ENCODE data around the gene HMG20B. TPM values are rescaled to one million over a fixed set of nuclear protein-coding genes. Genes with fewer than 3 reads are reported as not detected.

Gene HMG20B
- total RNA-seq, 1 experiment from 2014 or later = 146 TPM

DNA sequence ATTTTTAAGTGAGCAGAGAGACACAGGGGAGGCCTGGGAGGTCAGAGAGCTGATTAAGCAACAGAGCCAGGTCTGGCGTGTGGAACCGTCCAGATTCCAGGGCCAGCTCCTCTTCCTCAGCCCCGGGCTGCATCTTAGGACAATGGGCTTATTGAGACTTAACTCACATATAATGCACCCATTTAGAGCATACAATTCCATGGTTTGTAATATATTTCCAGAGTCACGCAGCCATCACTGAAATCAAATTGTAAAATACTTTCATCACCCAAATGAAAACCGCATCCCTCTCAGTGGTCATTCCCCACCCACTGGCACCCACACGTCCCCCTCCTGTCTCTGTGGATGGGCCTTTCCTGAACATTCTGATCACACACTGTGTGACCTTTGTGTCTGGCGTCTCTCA, 2.1 kb upstream of the HMG20B start:
- peaks cover 3% of the 10 kb centered on the region; the same call in 1 of the 2 replicates for H3K36me3 ChIP-seq (ENCODE audit: low read depth, low read length)
- intact Hi-C loops (cut with micrococcal nuclease) = no loop called here

DNA sequence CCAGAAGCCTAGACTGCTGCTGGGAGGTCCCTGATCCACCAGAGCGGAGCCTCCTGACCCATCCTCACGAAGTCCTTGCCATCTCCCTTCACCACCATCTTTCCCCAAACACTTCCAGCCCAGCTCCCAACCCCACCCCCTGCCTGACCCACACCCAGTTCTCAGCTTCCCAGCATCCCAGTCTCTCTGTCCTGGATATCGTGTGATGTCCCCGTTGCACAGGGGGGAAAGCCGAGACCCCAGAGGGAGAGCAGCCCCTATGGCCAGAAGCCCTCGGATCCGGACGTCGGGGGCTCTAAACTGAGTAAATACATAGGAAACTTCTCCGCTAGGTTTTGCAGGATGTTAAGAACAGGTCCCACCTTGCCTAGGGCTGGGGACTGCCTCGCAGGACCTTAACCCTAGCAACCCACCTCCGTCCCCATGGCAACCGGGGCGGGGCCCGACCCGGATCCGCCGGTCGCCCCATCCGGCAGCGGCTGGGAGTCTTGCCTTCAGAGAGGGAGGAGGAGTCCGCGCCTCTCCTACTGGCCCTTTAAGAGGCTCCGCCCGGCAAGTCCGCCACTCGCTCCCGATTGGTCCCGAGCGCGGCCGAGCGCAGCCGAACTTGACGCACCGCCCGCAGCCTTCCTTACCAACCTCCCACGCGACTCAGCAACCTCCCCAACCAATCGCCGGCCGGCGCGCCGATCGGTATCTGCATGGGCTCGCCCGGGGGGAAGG, 451 bp upstream of the HMG20B start:
- TF ChIP-seq EZH2phosphoT487 (IDR thresholded peaks at IDR 0.05; ENCODE audit: borderline replicate concordance, low read length) (no peak), EZH2 (IDR thresholded peaks at IDR 0.05; ENCODE audit: low read length, unreplicated experiment) (no peak)
- TF ChIP-seq, protein P1, sequence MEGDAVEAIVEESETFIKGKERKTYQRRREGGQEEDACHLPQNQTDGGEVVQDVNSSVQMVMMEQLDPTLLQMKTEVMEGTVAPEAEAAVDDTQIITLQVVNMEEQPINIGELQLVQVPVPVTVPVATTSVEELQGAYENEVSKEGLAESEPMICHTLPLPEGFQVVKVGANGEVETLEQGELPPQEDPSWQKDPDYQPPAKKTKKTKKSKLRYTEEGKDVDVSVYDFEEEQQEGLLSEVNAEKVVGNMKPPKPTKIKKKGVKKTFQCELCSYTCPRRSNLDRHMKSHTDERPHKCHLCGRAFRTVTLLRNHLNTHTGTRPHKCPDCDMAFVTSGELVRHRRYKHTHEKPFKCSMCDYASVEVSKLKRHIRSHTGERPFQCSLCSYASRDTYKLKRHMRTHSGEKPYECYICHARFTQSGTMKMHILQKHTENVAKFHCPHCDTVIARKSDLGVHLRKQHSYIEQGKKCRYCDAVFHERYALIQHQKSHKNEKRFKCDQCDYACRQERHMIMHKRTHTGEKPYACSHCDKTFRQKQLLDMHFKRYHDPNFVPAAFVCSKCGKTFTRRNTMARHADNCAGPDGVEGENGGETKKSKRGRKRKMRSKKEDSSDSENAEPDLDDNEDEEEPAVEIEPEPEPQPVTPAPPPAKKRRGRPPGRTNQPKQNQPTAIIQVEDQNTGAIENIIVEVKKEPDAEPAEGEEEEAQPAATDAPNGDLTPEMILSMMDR (conservative IDR thresholded peaks at IDR 0.05; ENCODE audit: low read depth, low read length) = no peak
- peak overlapping the region; percentile 84 for H3K4me2 ChIP-seq (ENCODE audit: low read length)
- peak; percentile 86 for ATAC-seq
- H3K27ac ChIP-seq (ENCODE audit: low read length) = no peak overlapping the region
- H3K4me1 ChIP-seq (ENCODE audit: insufficient read depth, low read length) = peaks cover 4% of the 10 kb centered on the region; the same call in 1 of the 2 replicates
- no peaks in the 10 kb centered on the region for H3F3A ChIP-seq (ENCODE audit: low read length, unreplicated experiment)
- CTCF ChIA-PET = no interaction called here
- H2AFZ ChIP-seq (ENCODE audit: low read length) = peak overlapping the region; percentile 68
- BruUV-seq (replicated peaks) = TSS peak; percentile 24
- H4K20me1 ChIP-seq (ENCODE audit: low read length) = no peaks in the 10 kb centered on the region
- no peaks in the 10 kb centered on the region for H3K9me2 ChIP-seq (replicated peaks; ENCODE audit: low read length)
- H3K36me3 ChIP-seq (ENCODE audit: low read depth, low read length) = peaks cover 3% of the 10 kb centered on the region
- intact Hi-C loops (cut with micrococcal nuclease) = no loop called here
- peak overlapping the region; percentile 63 for H3K4me3 ChIP-seq (ENCODE audit: low read length)
- POLR2A ChIA-PET (ENCODE audit: unreplicated experiment) = no interaction called here
- peaks cover 12% of the 10 kb centered on the region for H3K79me2 ChIP-seq (ENCODE audit: low read length)
- H3K27me3 ChIP-seq (ENCODE audit: low read length) = no peaks in the 10 kb centered on the region
- no peaks in the 10 kb centered on the region for H3K9me3 ChIP-seq (ENCODE audit: low read length)
- DNase-seq = peak; percentile 97
- H3K9ac ChIP-seq (ENCODE audit: low read length) = peak overlapping the region; percentile 36

More for the DNA sequence above, 2.1 kb upstream of the HMG20B start:
- Histone ChIP-seq H3K27me3 (ENCODE audit: low read length) (no peaks in the 10 kb centered on the region), H3F3A (ENCODE audit: low read length, unreplicated experiment) (no peaks in the 10 kb centered on the region), H3K9ac (ENCODE audit: low read length) (no peak overlapping the region), H3K4me1 (ENCODE audit: insufficient read depth, low read length) (peaks cover 4% of the 10 kb centered on the region; the same call in 1 of the 2 replicates), H3K27ac (ENCODE audit: low read length) (no peak overlapping the region), H3K79me2 (ENCODE audit: low read length) (peaks cover 12% of the 10 kb centered on the region), H3K9me2 (replicated peaks; ENCODE audit: low read length) (no peaks in the 10 kb centered on the region), H4K20me1 (ENCODE audit: low read length) (no peaks in the 10 kb centered on the region), H3K4me3 (ENCODE audit: low read length) (no peak overlapping the region), H3K9me3 (ENCODE audit: low read length) (no peaks in the 10 kb centered on the region), H3K4me2 (ENCODE audit: low read length) (no peak overlapping the region), H2AFZ (ENCODE audit: low read length) (no peak overlapping the region)
- BruUV-seq (replicated peaks) = no TSS peak
- DNase-seq (no peak), ATAC-seq (no peak)
- TF ChIP-seq, protein P1 (conservative IDR thresholded peaks at IDR 0.05; ENCODE audit: low read depth, low read length) = no peak
- TF ChIP-seq EZH2phosphoT487 (IDR thresholded peaks at IDR 0.05; ENCODE audit: borderline replicate concordance, low read length) (no peak), EZH2 (IDR thresholded peaks at IDR 0.05; ENCODE audit: low read length, unreplicated experiment) (no peak)
- ChIA-PET CTCF (no interaction called here), POLR2A (ENCODE audit: unreplicated experiment) (no interaction called here)

All from PC-3 (cell line).